Measurements from ENCODE around the gene SYVN1.

Gene SYVN1

DNA sequence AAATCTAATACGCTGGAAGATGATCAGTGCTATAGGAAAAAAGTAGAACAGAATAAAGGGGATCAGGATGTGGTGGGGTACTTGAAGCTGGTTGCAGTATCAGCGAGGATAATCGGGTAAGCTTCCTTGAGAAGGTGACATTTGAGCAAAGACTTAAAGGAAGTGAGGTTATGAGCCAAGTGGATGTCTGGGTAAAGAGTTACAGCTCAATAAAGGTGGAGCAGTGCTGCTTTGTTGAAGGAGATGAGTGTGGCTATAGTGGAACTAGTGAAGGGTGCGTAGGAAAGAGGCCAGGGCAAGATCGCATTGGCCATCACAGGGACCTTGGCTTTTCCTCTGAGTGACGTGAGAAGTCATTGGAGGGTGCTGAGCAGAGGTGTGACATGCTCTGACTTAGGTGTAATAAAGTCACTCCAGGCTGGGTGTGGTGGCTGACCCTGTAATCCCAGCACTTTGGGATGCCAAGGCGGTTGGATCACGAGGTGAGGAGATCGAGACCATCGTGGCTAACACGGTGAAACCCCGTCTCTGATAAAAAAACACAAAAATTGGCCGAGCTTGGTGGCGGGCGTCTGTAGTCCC lies 2.3 kb upstream of the SYVN1 start:
- no peak for TF ChIP-seq EZH2 (IDR thresholded peaks at IDR 0.05; ENCODE audit: borderline replicate concordance, low read length)
- TF ChIP-seq, protein P1, sequence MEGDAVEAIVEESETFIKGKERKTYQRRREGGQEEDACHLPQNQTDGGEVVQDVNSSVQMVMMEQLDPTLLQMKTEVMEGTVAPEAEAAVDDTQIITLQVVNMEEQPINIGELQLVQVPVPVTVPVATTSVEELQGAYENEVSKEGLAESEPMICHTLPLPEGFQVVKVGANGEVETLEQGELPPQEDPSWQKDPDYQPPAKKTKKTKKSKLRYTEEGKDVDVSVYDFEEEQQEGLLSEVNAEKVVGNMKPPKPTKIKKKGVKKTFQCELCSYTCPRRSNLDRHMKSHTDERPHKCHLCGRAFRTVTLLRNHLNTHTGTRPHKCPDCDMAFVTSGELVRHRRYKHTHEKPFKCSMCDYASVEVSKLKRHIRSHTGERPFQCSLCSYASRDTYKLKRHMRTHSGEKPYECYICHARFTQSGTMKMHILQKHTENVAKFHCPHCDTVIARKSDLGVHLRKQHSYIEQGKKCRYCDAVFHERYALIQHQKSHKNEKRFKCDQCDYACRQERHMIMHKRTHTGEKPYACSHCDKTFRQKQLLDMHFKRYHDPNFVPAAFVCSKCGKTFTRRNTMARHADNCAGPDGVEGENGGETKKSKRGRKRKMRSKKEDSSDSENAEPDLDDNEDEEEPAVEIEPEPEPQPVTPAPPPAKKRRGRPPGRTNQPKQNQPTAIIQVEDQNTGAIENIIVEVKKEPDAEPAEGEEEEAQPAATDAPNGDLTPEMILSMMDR (IDR thresholded peaks at IDR 0.05; ENCODE audit: low read length), result no peak
- no peak overlapping the region for H2AFZ ChIP-seq (ENCODE audit: low read length)
- no peak overlapping the region for H3K4me3 ChIP-seq (ENCODE audit: low read depth, low read length, poor library complexity, severe bottlenecking)
- H3K27me3 ChIP-seq (ENCODE audit: insufficient read depth, low read length), result 0 out of 2 replicates have a peak, but pooled peaks cover 5% of the 10 kb centered on the region
- H3K27ac ChIP-seq (ENCODE audit: low read depth, low read length, poor library complexity, severe bottlenecking), result no peak overlapping the region
- no peaks in the 10 kb centered on the region for H3K9me2 ChIP-seq (ENCODE audit: low read depth, low read length)
- H3K79me2 ChIP-seq (ENCODE audit: insufficient read depth, low read length), result peaks cover 8% of the 10 kb centered on the region; the same call in 1 of the 2 replicates
- H3K4me1 ChIP-seq (ENCODE audit: insufficient read depth, low read length, severe bottlenecking), result peaks cover 27% of the 10 kb centered on the region
- H3K9ac ChIP-seq (ENCODE audit: low read length), result no peak overlapping the region; the same call in 1 of the 2 replicates
- no peaks in the 10 kb centered on the region; the same call in 1 of the 2 replicates for H3K9me3 ChIP-seq (ENCODE audit: low read length)
- no peaks in the 10 kb centered on the region for H3F3A ChIP-seq (ENCODE audit: insufficient read depth, low read length)
- H4K20me1 ChIP-seq (ENCODE audit: insufficient read depth, low read length), result no peaks in the 10 kb centered on the region
- peak overlapping the region; percentile 93; the same call in 1 of the 2 replicates for H3K4me2 ChIP-seq (ENCODE audit: low read length)
- H3K36me3 ChIP-seq (ENCODE audit: insufficient read depth, low read length), result peaks cover 21% of the 10 kb centered on the region

DNA sequence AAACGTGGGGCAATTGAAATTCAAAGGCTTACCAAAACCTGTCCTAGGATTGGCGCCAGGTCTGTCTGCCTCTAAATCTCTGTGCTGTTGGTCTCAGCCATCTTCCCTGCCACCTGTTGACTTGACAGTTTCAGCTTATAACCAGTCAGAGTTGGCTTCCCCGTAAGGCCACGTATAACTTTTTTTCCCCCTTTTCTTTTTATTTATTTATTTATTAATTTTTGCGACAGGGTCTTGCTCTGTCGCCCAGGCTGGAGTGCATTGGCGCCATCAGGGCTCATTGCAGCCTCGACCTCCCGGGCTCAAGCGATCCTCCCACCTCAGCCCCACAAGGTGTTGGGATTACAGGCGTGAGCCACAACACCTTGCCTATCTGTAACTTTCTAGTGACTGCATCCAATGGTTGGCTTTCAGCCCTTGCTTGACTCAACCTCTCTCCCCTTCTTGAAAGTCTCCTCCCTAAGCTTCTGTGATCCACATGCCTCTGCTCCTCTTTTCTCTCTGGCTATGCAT lies 1.4 kb upstream of the SYVN1 start:
- H3K9me2 ChIP-seq (ENCODE audit: low read depth, low read length), result no peaks in the 10 kb centered on the region
- H3K4me2 ChIP-seq (ENCODE audit: low read length), result peak overlapping the region; percentile 93
- H3K4me1 ChIP-seq (ENCODE audit: insufficient read depth, low read length, severe bottlenecking), result peaks cover 36% of the 10 kb centered on the region
- H3K4me3 ChIP-seq (ENCODE audit: low read depth, low read length, poor library complexity, severe bottlenecking), result peak overlapping the region; percentile 95
- no peaks in the 10 kb centered on the region for H4K20me1 ChIP-seq (ENCODE audit: insufficient read depth, low read length)
- H3K36me3 ChIP-seq (ENCODE audit: insufficient read depth, low read length), result peaks cover 30% of the 10 kb centered on the region
- H3K27ac ChIP-seq (ENCODE audit: low read depth, low read length, poor library complexity, severe bottlenecking), result peak overlapping the region; percentile 99
- no peaks in the 10 kb centered on the region for H3F3A ChIP-seq (ENCODE audit: insufficient read depth, low read length)
- H3K27me3 ChIP-seq (ENCODE audit: insufficient read depth, low read length), result no peaks in the 10 kb centered on the region
- peak overlapping the region; percentile 93 for H3K9ac ChIP-seq (ENCODE audit: low read length)
- no peak overlapping the region for H2AFZ ChIP-seq (ENCODE audit: low read length)
- no peaks in the 10 kb centered on the region for H3K9me3 ChIP-seq (ENCODE audit: low read length)
- H3K79me2 ChIP-seq (ENCODE audit: insufficient read depth, low read length), result peaks cover 8% of the 10 kb centered on the region; the same call in 1 of the 2 replicates
- no peak for TF ChIP-seq EZH2 (IDR thresholded peaks at IDR 0.05; ENCODE audit: borderline replicate concordance, low read length)
- TF ChIP-seq, protein P1 (IDR thresholded peaks at IDR 0.05; ENCODE audit: low read length), result no peak

DNA sequence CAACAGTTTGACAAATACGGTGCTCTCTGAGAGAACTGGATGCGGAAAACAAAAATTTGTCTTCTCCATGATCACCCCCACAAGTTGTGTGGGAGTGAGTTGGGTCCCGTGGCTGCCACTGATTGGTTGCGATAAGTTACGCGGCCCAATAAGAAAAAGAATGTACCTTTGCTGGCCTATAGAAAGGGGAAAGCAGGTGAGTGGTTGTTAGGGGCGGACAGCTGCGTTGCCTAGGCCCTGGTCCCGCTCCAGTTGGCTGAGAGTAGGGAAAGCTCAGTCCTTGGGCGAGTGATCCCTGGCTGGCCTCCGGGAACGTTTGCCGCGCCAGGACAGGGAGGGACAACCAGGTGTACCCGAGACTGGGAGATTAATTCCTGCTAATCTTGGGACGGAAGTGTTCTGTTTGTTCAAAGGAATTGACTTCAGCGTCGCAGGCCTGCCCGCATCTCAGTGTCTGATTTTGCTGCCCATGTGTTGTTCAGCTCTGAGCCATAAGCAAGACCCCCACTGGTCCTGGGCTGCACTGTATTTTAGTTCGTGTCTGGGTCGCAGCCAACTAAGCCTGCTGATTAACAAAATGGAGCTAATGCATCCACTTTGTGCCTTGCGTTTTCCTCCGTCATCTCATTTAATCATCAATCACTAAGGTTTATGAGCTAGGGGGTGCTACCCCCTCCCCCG lies 773 bp upstream of the SYVN1 start:
- TF ChIP-seq EZH2 (IDR thresholded peaks at IDR 0.05; ENCODE audit: borderline replicate concordance, low read length), result no peak
- TF ChIP-seq, protein P1 (IDR thresholded peaks at IDR 0.05; ENCODE audit: low read length), result no peak
- peaks cover 36% of the 10 kb centered on the region for H3K36me3 ChIP-seq (ENCODE audit: insufficient read depth, low read length)
- no peaks in the 10 kb centered on the region for H3F3A ChIP-seq (ENCODE audit: insufficient read depth, low read length)
- H3K79me2 ChIP-seq (ENCODE audit: insufficient read depth, low read length), result peaks cover 8% of the 10 kb centered on the region; the same call in 1 of the 2 replicates
- peaks cover 42% of the 10 kb centered on the region for H3K4me1 ChIP-seq (ENCODE audit: insufficient read depth, low read length, severe bottlenecking)
- H3K4me2 ChIP-seq (ENCODE audit: low read length), result peak overlapping the region; percentile 93
- H4K20me1 ChIP-seq (ENCODE audit: insufficient read depth, low read length), result no peaks in the 10 kb centered on the region
- peak overlapping the region; percentile 95 for H3K4me3 ChIP-seq (ENCODE audit: low read depth, low read length, poor library complexity, severe bottlenecking)
- no peaks in the 10 kb centered on the region for H3K27me3 ChIP-seq (ENCODE audit: insufficient read depth, low read length)
- peak overlapping the region; percentile 99 for H3K27ac ChIP-seq (ENCODE audit: low read depth, low read length, poor library complexity, severe bottlenecking)
- H2AFZ ChIP-seq (ENCODE audit: low read length), result no peak overlapping the region
- H3K9ac ChIP-seq (ENCODE audit: low read length), result peak overlapping the region; percentile 93
- H3K9me3 ChIP-seq (ENCODE audit: low read length), result no peaks in the 10 kb centered on the region
- no peaks in the 10 kb centered on the region for H3K9me2 ChIP-seq (ENCODE audit: low read depth, low read length)

Data from OCI-LY1 (cell line).